Naive thymus-derived CD4-positive, alpha-beta T cell (primary cell): ENCODE data around the gene BMP7. TPM values are rescaled to one million over a fixed set of nuclear protein-coding genes. Genes with fewer than 3 reads are reported as not detected.

Source experiments
- polyA plus RNA-seq, 2 donors: library from polyadenylated mRNA; unstranded; fragments of 300-500 nt; fragmentation: Illumina TruSeq; gene quantifications; one replicate each; pipeline ENCODE4 v1.2.3, GENCODE V29; 2021
- total RNA-seq, 6 experiments: library from RNA in 5 of 6; stranded (reverse) in 5 of 6; gene quantifications; 1 replicate in 5 of 6; 2 replicates in 1 of 6; pipeline ENCODE4 v1.2.3 and lab custom pipeline; 2021 to 2026

Gene BMP7
- total and polyA plus RNA-seq, 7 experiments from 2014 or later, result not detected

Other genes starting within 250 kb of the BMP7 start
- gene SPO11, start 63.2 kb upstream of the BMP7 start, total RNA-seq, result not detected
- gene SPO11, start 63.2 kb upstream of the BMP7 start, polyA plus RNA-seq, result not detected
- 10 to 100 TPM; 31.0 to 41.3 (median 35.2) TPM for gene RAE1, start 84.6 kb upstream of the BMP7 start, total RNA-seq
- gene RAE1, start 84.6 kb upstream of the BMP7 start, polyA plus RNA-seq, result 10 to 100 TPM; 47.4 to 65.1 TPM
- gene RBM38, start 124.8 kb upstream of the BMP7 start, total RNA-seq, result 100 to 1,000 TPM in 4 of 5 experiments, 10 to 100 TPM in 1; 70.6 to 260 (median 127) TPM
- 100 to 1,000 TPM in 1 of 2 donors, 10 to 100 TPM in 1; 63.0 to 129 TPM for gene RBM38, start 124.8 kb upstream of the BMP7 start, polyA plus RNA-seq